HepG2 (cell line): ENCODE results near the gene SMIM44. TPM values are rescaled to one million over a fixed set of nuclear protein-coding genes. Genes with fewer than 3 reads are reported as not detected.

ENCODE experiments used
- ATF7 ChIP-seq, 2 experiments: fragments of 450-650 bp in 1 of 2; sonication (generic) in 1 of 2; formaldehyde crosslinking in 1 of 2; IDR thresholded peaks; 2 replicates each; pipeline versions ENCODE4 v1.4.0 to v1.6.1; 2016 to 2020; ENCODE audit warnings: antibody characterized with exemption in 1 of 2, mild to moderate bottlenecking in 1 of 2, missing genetic modification reagents in 1 of 2
- BRCA1 ChIP-seq: sonication (generic); formaldehyde crosslinking; IDR thresholded peaks from 2 replicates; pipeline ENCODE4 v1.4.0; 2020; ENCODE audit warnings: missing genetic modification reagents
- CAMTA2 ChIP-seq: sonication (generic); formaldehyde crosslinking; IDR thresholded peaks from 2 replicates; pipeline ENCODE4 v1.4.0; 2020; ENCODE audit warnings: mild to moderate bottlenecking, missing genetic modification reagents, borderline replicate concordance
- ETV6 ChIP-seq: sonication (generic); formaldehyde crosslinking; conservative IDR thresholded peaks from 2 replicates; pipeline ENCODE4 v1.4.0; 2020; ENCODE audit warnings: missing genetic modification reagents
- GLI4 ChIP-seq: sonication (generic); formaldehyde crosslinking; IDR thresholded peaks from 2 replicates; pipeline ENCODE4 v1.5.1; 2020; ENCODE audit warnings: missing genetic modification reagents, mild to moderate bottlenecking, moderate library complexity, borderline replicate concordance
- HDAC2 ChIP-seq: sonication (generic); formaldehyde crosslinking; IDR thresholded peaks from 2 replicates; pipeline ENCODE4 v1.4.0; 2020; ENCODE audit warnings: missing genetic modification reagents
- HDAC6 ChIP-seq: fragments of 200-600 bp; sonication (generic); IDR thresholded peaks from 2 replicates; pipeline ENCODE4 v1.7.0; 2017; ENCODE audit warnings: mild to moderate bottlenecking, antibody characterized with exemption, low read length, low read depth
- LCORL ChIP-seq, 2 experiments: fragments of 450-650 bp in 1 of 2; sonication (generic) in 1 of 2; formaldehyde crosslinking in 1 of 2; IDR thresholded peaks; 2 replicates each; pipeline versions ENCODE4 v1.5.0 to v1.6.1; 2017 to 2020; ENCODE audit warnings: antibody characterized with exemption in 1 of 2, missing genetic modification reagents in 1 of 2
- MLLT10 ChIP-seq: sonication (generic); formaldehyde crosslinking; IDR thresholded peaks from 2 replicates; pipeline ENCODE4 v1.4.0; 2020; ENCODE audit warnings: missing genetic modification reagents
- RFX1 ChIP-seq: fragments of 450-650 bp; IDR thresholded peaks from 2 replicates; pipeline ENCODE4 v1.6.1; 2017
- SAP130 ChIP-seq: IDR thresholded peaks from 2 replicates; pipeline ENCODE4 v1.6.1; 2016; ENCODE audit warnings: low read depth
- XRCC5 ChIP-seq: fragments of 200-400 bp; formaldehyde crosslinking; optimal IDR thresholded peaks from 2 replicates; pipeline ENCODE3; 2017; ENCODE audit warnings: mild to moderate bottlenecking, low read length
- ZBTB38 ChIP-seq: sonication (generic); formaldehyde crosslinking; IDR thresholded peaks from 2 replicates; pipeline ENCODE4 v1.5.1; 2020; ENCODE audit warnings: mild to moderate bottlenecking, missing genetic modification reagents
- ZNF205 ChIP-seq: IDR thresholded peaks from 2 replicates; pipeline ENCODE4 v1.6.1; 2018; ENCODE audit warnings: missing biosample characterization, missing genetic modification reagents
- ZNF430 ChIP-seq: sonication (generic); formaldehyde crosslinking; IDR thresholded peaks from 2 replicates; pipeline ENCODE4 v1.9.0; 2021; ENCODE audit warnings: mild to moderate bottlenecking, missing genetic modification reagents
- polyA plus RNA-seq, 8 experiments: library from polyadenylated mRNA; depleted of rRNA in 3 of 8; stranded (reverse) in 7 of 8; unstranded in 1 of 8; fragments of >200 nt; fragmentation: Illumina TruSeq in 4 of 8; extraction: Trizol in 4 of 8; gene quantifications; 2 replicates each; pipeline versions ENCODE4 v1.2.1 to v1.2.3, GENCODE V29; 2011 to 2016; ENCODE audit warnings: low read depth in 4 of 8, missing spikeins in 1 of 8, mixed read lengths in 1 of 8; ENCODE audit not compliant: insufficient read depth in 1 of 8
- total RNA-seq, 5 experiments: library from RNA; depleted of rRNA; stranded (reverse); fragments of >200 nt; fragmentation: Illumina TruSeq; extraction: Trizol; gene quantifications; 2 replicates each; pipeline ENCODE4 v1.2.3, GENCODE V29; 2016; ENCODE audit warnings: low read depth in 1 of 5
- TF ChIP-seq, protein P1 (sequence below): sonication (generic); formaldehyde crosslinking; IDR thresholded peaks from 2 replicates; pipeline ENCODE4 v1.5.0; 2020; ENCODE audit warnings: mild to moderate bottlenecking, missing genetic modification reagents, borderline replicate concordance

SMIM44 gene
- total and polyA plus RNA-seq, 2 of the 13 experiments (the other 11 are each of a cell fraction or from before 2014, with no cell fraction given): not detected

DNA sequence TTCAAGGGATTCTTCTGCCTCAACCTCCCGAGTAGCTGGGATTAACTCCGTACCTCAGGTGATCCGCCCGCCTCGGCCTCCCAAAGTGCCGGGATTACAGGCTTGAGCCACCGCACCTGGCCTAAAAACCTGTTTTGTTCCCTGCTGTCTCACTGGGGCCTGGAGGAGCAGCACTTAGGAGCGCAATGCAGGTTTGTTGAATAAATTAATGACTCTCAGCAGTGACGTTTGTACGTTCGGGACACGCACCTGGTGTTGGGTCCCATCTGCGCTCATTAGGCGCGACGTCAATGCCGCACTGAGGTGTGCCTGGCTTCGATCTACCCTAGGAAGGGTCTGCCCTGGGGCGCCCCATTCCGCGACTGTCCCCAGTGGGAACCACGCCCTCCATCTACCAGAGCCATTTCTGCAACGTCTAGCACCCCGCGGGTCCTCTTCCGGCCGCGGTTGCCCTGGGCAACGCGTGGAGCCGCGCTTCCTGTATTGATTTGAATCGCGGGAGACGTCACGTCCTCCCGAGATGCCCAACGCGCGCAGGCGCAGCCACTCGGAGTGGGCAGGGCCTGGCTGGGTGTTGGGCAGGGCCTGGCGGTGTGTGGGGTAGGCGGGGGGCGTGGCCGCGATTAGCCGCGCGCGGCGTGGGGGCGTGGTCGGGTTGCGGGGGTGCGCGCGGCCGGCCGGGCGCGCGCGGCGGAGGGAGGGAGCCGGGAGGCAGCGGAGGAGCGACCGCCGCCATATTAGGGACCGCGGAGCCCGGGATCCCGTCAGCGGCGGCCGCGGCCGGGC lies 22.6 kb upstream of the SMIM44 start, which contains the start of gene FZR1 (continued):
- TF ChIP-seq, protein P1, sequence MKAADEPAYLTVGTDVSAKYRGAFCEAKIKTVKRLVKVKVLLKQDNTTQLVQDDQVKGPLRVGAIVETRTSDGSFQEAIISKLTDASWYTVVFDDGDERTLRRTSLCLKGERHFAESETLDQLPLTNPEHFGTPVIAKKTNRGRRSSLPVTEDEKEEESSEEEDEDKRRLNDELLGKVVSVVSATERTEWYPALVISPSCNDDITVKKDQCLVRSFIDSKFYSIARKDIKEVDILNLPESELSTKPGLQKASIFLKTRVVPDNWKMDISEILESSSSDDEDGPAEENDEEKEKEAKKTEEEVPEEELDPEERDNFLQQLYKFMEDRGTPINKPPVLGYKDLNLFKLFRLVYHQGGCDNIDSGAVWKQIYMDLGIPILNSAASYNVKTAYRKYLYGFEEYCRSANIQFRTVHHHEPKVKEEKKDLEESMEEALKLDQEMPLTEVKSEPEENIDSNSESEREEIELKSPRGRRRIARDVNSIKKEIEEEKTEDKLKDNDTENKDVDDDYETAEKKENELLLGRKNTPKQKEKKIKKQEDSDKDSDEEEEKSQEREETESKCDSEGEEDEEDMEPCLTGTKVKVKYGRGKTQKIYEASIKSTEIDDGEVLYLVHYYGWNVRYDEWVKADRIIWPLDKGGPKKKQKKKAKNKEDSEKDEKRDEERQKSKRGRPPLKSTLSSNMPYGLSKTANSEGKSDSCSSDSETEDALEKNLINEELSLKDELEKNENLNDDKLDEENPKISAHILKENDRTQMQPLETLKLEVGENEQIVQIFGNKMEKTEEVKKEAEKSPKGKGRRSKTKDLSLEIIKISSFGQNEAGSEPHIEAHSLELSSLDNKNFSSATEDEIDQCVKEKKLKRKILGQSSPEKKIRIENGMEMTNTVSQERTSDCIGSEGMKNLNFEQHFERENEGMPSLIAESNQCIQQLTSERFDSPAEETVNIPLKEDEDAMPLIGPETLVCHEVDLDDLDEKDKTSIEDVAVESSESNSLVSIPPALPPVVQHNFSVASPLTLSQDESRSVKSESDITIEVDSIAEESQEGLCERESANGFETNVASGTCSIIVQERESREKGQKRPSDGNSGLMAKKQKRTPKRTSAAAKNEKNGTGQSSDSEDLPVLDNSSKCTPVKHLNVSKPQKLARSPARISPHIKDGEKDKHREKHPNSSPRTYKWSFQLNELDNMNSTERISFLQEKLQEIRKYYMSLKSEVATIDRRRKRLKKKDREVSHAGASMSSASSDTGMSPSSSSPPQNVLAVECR (CRISPR knock-in tag): peak; percentile 98
- peak; percentile 47; the same call in 1 of the 2 replicates for TF ChIP-seq HDAC2 (CRISPR knock-in tag)
- TF ChIP-seq ZNF430: peak; percentile 53; the same call in 1 of the 2 replicates
- TF ChIP-seq MLLT10 (CRISPR knock-in tag): no peak
- no peak for TF ChIP-seq GLI4 (CRISPR knock-in tag)
- no peak for TF ChIP-seq ATF7 (IDR thresholded peaks at IDR 0.05)
- TF ChIP-seq ATF7 (CRISPR knock-in tag; IDR thresholded peaks at IDR 0.05): no peak
- TF ChIP-seq LCORL (IDR thresholded peaks at IDR 0.05): no peak
- 0 out of 2 replicates have a peak, but pooled peaks have one; percentile 29 for TF ChIP-seq LCORL (CRISPR knock-in tag; IDR thresholded peaks at IDR 0.05)
- TF ChIP-seq ETV6: no peak
- peak; percentile 98 for TF ChIP-seq RFX1
- no peak for TF ChIP-seq HDAC6
- peak; percentile 99 for TF ChIP-seq SAP130 (CRISPR knock-in tag)
- TF ChIP-seq ZNF205 (CRISPR knock-in tag): peak; percentile 13; the same call in 1 of the 2 replicates
- TF ChIP-seq BRCA1: no peak
- TF ChIP-seq ZBTB38 (CRISPR knock-in tag): peak; percentile 48; the same call in 1 of the 2 replicates
- TF ChIP-seq CAMTA2 (CRISPR knock-in tag): no peak
- peak; percentile 26 for TF ChIP-seq XRCC5
